ENCODE data around the gene CHD1.

DNA sequence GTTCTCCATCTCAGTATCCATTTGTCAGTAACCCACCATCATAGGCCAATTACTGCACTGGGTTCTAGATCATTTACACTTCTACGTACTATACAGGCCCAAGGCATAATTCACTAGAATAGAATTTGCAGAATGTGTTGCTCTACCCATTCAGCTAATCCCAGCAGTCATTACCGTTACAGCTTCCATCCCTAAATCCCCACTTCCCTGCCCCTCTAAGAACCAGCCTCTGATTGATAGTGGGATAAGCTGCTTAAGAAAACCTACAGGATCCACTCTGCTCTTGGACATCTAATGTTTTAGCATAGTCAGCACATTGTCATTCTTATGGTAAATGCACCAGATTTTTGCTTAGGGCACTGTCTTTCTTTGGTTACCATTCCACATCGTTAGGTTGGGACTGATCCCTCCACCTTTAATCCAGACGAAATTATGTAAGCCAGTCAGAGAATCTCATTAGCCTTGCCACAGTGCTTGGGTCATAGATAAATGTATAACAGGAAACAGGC is 39.3 kb upstream of the CHD1 start:
- TF ChIP-seq, protein P1, sequence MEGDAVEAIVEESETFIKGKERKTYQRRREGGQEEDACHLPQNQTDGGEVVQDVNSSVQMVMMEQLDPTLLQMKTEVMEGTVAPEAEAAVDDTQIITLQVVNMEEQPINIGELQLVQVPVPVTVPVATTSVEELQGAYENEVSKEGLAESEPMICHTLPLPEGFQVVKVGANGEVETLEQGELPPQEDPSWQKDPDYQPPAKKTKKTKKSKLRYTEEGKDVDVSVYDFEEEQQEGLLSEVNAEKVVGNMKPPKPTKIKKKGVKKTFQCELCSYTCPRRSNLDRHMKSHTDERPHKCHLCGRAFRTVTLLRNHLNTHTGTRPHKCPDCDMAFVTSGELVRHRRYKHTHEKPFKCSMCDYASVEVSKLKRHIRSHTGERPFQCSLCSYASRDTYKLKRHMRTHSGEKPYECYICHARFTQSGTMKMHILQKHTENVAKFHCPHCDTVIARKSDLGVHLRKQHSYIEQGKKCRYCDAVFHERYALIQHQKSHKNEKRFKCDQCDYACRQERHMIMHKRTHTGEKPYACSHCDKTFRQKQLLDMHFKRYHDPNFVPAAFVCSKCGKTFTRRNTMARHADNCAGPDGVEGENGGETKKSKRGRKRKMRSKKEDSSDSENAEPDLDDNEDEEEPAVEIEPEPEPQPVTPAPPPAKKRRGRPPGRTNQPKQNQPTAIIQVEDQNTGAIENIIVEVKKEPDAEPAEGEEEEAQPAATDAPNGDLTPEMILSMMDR (IDR thresholded peaks at IDR 0.05): no peak
- TF ChIP-seq, protein P2, sequence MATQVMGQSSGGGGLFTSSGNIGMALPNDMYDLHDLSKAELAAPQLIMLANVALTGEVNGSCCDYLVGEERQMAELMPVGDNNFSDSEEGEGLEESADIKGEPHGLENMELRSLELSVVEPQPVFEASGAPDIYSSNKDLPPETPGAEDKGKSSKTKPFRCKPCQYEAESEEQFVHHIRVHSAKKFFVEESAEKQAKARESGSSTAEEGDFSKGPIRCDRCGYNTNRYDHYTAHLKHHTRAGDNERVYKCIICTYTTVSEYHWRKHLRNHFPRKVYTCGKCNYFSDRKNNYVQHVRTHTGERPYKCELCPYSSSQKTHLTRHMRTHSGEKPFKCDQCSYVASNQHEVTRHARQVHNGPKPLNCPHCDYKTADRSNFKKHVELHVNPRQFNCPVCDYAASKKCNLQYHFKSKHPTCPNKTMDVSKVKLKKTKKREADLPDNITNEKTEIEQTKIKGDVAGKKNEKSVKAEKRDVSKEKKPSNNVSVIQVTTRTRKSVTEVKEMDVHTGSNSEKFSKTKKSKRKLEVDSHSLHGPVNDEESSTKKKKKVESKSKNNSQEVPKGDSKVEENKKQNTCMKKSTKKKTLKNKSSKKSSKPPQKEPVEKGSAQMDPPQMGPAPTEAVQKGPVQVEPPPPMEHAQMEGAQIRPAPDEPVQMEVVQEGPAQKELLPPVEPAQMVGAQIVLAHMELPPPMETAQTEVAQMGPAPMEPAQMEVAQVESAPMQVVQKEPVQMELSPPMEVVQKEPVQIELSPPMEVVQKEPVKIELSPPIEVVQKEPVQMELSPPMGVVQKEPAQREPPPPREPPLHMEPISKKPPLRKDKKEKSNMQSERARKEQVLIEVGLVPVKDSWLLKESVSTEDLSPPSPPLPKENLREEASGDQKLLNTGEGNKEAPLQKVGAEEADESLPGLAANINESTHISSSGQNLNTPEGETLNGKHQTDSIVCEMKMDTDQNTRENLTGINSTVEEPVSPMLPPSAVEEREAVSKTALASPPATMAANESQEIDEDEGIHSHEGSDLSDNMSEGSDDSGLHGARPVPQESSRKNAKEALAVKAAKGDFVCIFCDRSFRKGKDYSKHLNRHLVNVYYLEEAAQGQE (IDR thresholded peaks at IDR 0.05; ENCODE audit: insufficient read depth in 1 of 2, low read depth in 2 of 2, low read length in 1 of 2): no peak
- no peak for TF ChIP-seq SIN3A (IDR thresholded peaks at IDR 0.05; ENCODE audit: borderline replicate concordance, insufficient read depth, low read depth, low read length)
- TF ChIP-seq TCF7L2 (IDR thresholded peaks at IDR 0.05; ENCODE audit: low read depth, low read length): no peak
- TF ChIP-seq POLR2AphosphoS5 (IDR thresholded peaks at IDR 0.05; ENCODE audit: low read depth, low read length): no peak

Measured in Panc1 (cell line).